ENCODE results near the gene GPR153. TPM values are rescaled to one million over a fixed set of nuclear protein-coding genes. Genes with fewer than 3 reads are reported as not detected.

GPR153 gene
- total RNA-seq, 1 experiment from 2014 or later, result 6.1 TPM

DNA sequence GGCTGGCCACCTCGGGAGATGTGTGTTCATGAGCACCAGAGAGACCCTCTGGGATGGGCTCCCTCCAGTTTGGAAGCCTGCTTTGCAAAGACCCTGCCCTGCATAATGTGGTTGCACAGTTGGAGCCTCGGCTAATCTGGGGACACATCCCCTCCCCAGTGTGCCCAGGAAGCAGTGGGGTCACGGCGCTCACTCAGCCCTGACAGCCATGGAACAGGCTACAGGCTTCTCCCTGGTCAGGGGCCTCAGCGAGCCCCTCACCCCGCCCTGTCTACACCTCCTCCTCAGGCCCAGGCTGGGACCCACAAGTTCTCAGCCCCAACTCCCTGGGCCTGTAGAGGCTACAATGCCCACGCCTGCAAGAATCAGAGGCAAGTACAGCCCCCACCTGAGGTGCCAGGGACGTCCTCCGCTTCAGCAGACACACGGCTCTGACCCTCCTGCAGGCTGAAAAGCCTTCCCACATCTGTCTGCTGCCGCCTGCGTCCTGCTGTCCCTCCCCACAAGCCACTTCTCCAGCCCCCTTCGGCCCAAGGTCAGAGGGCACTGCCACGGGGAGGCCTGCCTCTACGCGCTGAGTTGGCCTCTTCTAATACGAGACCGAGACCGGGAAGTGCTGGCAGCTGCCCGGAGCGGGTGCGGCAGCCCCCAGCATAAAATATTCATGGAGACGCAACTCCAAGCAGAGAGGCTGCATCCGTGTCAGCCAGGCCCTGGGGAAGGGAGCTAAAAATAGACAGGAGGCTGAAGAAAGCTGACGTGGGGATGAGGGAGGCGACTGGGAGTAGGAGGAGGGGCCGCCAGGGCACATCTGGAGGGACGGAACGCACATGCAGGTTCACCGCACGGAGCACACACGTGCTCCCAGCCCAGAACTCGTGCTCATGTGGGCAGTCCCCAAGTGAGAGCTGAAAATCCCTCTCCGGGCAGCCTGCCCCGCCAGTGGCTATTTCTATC, 15.2 kb upstream of the GPR153 start:
- Histone ChIP-seq H3K9ac (ENCODE audit: low read length) (no peak overlapping the region), H3K79me2 (ENCODE audit: insufficient read depth, low read length) (no peaks in the 10 kb centered on the region), H3K27me3 (ENCODE audit: insufficient read depth, low read length) (no peaks in the 10 kb centered on the region), H2AFZ (ENCODE audit: low read depth, low read length, poor library complexity, severe bottlenecking) (no peak overlapping the region), H3K9me3 (ENCODE audit: control insufficient read depth in 1 of 2, insufficient read depth in 1 of 2, low read depth in 1 of 2, low read length in 2 of 2) (no peaks in the 10 kb centered on the region), H3K9me2 (ENCODE audit: insufficient read depth) (no peaks in the 10 kb centered on the region), H3K4me2 (ENCODE audit: low read length) (no peak overlapping the region), H3K27ac (ENCODE audit: low read depth, low read length) (no peak overlapping the region), H4K20me1 (ENCODE audit: insufficient read depth) (no peaks in the 10 kb centered on the region), H3K36me3 (ENCODE audit: control insufficient read depth in 1 of 2, insufficient read depth in 2 of 2, low read length in 2 of 2) (no peaks in the 10 kb centered on the region; a peak in 1 of 4 replicates), H3K4me3 (replicated peaks in 1 of 2; ENCODE audit: low read depth in 1 of 2, low read length in 2 of 2) (no peak overlapping the region), H3K4me1 (ENCODE audit: control insufficient read depth in 1 of 2, insufficient read depth in 2 of 2, low read length in 2 of 2) (no peaks in the 10 kb centered on the region)
- ATAC-seq, result no peak
- ChIA-PET POLR2A (no interaction called here), CTCF (interaction anchor here (0.7 kb wide), 1 partner anchor 393 kb away, joined by 4 read pairs; no protein-coding TSS in a partner anchor), RAD21 (ENCODE audit: low non-redundant PET in 1 of 2, low total read pairs in 2 of 2, uncharacterized antibody in 2 of 2, unreplicated experiment in 2 of 2) (no interaction called here)
- BruUV-seq (replicated peaks), result no TSS peak
- DNase-seq (ENCODE audit: low read depth, low spot score), result no peak
- no peak for TF ChIP-seq SIN3A (IDR thresholded peaks at IDR 0.05; ENCODE audit: low read depth)
- no peak for TF ChIP-seq ZNF274 (IDR thresholded peaks at IDR 0.05; ENCODE audit: low read depth, low read length)
- no peak for TF ChIP-seq ELF1 (IDR thresholded peaks at IDR 0.05; ENCODE audit: borderline replicate concordance, low read depth)
- no peak for TF ChIP-seq CBX3 (IDR thresholded peaks at IDR 0.05; ENCODE audit: low read depth)
- TF ChIP-seq JUND (IDR thresholded peaks at IDR 0.05), result no peak
- TF ChIP-seq POLR2A (IDR thresholded peaks at IDR 0.05; ENCODE audit: borderline replicate concordance, extremely low read depth, insufficient read depth, insufficient read length), result no peak
- no peak for TF ChIP-seq ZFX (IDR thresholded peaks at IDR 0.05)
- TF ChIP-seq SP1 (IDR thresholded peaks at IDR 0.05; ENCODE audit: low read depth), result no peak
- intact Hi-C loops (cut with micrococcal nuclease), result no loop called here

DNA sequence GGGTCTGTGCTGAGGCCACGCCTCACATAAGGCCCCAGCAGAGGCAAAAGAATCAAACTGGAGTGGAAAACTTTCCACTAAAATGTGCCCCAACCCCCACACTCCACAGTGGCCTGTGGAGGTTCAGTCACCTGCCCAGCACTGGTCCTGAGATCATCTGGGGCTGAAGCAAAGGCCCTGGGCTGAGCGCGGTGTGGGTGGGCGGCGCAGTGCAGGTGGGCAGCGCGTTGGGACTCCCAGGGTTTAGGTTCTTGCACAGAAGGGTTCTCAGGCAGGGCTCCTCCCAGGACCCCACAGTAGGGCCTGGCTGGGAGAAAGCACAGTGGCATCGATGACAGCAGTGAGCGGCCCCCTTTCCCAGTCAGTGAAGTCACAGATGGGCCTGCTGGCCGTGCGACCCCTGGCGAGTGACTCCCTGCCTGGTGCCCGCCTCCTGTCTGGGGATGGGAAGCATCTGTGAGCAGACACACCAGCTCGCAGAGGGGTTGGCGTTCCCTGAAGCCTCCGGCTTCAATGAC, 13.8 kb upstream of the GPR153 start:
- H2AFZ ChIP-seq (ENCODE audit: low read depth, low read length, poor library complexity, severe bottlenecking), result no peak overlapping the region
- H3K36me3 ChIP-seq (ENCODE audit: control insufficient read depth in 1 of 2, insufficient read depth in 2 of 2, low read length in 2 of 2), result no peaks in the 10 kb centered on the region; a peak in 1 of 4 replicates
- no peaks in the 10 kb centered on the region for H3K9me3 ChIP-seq (ENCODE audit: control insufficient read depth in 1 of 2, insufficient read depth in 1 of 2, low read depth in 1 of 2, low read length in 2 of 2)
- H3K27ac ChIP-seq (ENCODE audit: low read depth, low read length), result no peak overlapping the region
- intact Hi-C loops (cut with micrococcal nuclease), result no loop called here
- H3K4me3 ChIP-seq (replicated peaks in 1 of 2; ENCODE audit: low read depth in 1 of 2, low read length in 2 of 2), result no peak overlapping the region
- no peaks in the 10 kb centered on the region for H3K27me3 ChIP-seq (ENCODE audit: insufficient read depth, low read length)
- DNase-seq (ENCODE audit: low read depth, low spot score) (no peak), ATAC-seq (no peak)
- no peak for TF ChIP-seq POLR2A (IDR thresholded peaks at IDR 0.05; ENCODE audit: borderline replicate concordance, extremely low read depth, insufficient read depth, insufficient read length)
- no peak for TF ChIP-seq EZH2 (IDR thresholded peaks at IDR 0.05)
- no peak for TF ChIP-seq ZFX (IDR thresholded peaks at IDR 0.05)
- no TSS peak for BruUV-seq (replicated peaks)
- no peak overlapping the region for H3K9ac ChIP-seq (ENCODE audit: low read length)
- RAD21 ChIA-PET (ENCODE audit: low non-redundant PET in 1 of 2, low total read pairs in 2 of 2, uncharacterized antibody in 2 of 2, unreplicated experiment in 2 of 2), result no interaction called here
- no peaks in the 10 kb centered on the region for H3K4me1 ChIP-seq (ENCODE audit: control insufficient read depth in 1 of 2, insufficient read depth in 2 of 2, low read length in 2 of 2)
- H3K9me2 ChIP-seq (ENCODE audit: insufficient read depth), result no peaks in the 10 kb centered on the region
- CTCF ChIA-PET, result no interaction called here
- no peak overlapping the region for H3K4me2 ChIP-seq (ENCODE audit: low read length)
- POLR2A ChIA-PET, result no interaction called here
- H4K20me1 ChIP-seq (ENCODE audit: insufficient read depth), result no peaks in the 10 kb centered on the region
- H3K79me2 ChIP-seq (ENCODE audit: insufficient read depth, low read length), result no peaks in the 10 kb centered on the region
